Measurements from ENCODE around the gene SLC1A3.

The SLC1A3 gene

DNA sequence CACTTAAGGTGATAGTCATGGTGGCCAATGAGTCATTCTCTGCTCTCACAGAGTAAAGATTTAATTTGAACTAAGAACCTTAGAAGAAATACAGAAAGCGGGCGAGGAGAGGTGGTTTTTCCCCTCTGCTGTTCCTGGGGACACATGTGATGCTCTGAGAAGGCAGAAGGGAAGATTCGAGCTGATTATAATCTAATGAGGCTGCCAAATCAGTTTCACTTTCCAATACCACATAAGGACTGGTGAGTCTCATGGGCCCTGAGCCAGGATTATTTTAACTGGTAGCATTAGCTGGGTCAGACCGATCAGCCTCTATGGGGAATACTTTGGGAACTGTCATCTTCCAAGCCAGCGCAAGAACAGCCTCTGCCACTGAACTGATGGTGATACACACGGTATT is 116.5 kb downstream of the SLC1A3 start:
- peak; percentile 26 for DNase-seq

GRCh38 chr5:36723912-36724311 is 117.5 kb downstream of the SLC1A3 start:
- DNase-seq, result no peak

- peak; percentile 26 for DNase-seq
These were observed 118.3 kb downstream of the SLC1A3 start for GRCh38 chr5:36724467-36725332.

DNA sequence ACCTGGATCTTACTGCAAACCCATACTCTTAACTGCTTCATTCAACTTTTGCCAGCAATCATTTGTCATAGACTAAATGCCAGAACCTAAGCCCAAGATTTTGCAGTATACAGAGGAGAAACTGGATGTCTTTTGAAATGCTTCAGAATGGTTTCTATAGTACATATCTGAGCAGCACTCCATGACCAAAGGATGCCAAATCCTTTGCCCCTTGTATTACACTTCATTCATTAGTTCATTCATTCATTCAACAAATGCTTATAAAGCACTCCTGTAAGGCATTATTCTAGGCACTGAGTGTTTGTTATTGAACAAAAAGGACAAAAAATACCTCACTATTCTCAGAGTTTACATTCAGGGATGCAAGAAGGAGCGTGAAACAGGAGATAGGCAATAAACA is 119.9 kb downstream of the SLC1A3 start:
- no peak for DNase-seq

DNA sequence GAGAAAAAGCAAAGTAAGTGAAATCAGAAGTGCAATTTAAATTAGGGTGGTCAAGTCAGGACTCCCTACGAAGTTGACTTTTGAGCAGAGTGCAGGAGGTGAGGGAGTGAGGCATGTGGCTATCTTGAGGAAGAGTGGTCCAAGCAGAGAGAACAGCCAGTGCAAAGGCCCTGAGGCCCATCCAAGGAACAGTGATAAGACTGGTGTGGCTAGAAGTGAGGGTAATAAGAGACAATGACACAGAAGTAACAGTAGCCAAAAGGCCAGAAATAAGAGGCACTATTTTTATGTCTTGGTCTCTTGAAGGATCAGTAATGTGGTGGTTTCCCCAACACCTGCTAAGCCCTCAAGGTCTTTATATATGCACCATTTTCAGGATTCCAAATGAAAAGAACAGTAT is 120.4 kb downstream of the SLC1A3 start:
- no peak for DNase-seq

GRCh38 chr5:36728697-36729543 is 122.5 kb downstream of the SLC1A3 start:
- DNase-seq, result peak; percentile 62

DNA sequence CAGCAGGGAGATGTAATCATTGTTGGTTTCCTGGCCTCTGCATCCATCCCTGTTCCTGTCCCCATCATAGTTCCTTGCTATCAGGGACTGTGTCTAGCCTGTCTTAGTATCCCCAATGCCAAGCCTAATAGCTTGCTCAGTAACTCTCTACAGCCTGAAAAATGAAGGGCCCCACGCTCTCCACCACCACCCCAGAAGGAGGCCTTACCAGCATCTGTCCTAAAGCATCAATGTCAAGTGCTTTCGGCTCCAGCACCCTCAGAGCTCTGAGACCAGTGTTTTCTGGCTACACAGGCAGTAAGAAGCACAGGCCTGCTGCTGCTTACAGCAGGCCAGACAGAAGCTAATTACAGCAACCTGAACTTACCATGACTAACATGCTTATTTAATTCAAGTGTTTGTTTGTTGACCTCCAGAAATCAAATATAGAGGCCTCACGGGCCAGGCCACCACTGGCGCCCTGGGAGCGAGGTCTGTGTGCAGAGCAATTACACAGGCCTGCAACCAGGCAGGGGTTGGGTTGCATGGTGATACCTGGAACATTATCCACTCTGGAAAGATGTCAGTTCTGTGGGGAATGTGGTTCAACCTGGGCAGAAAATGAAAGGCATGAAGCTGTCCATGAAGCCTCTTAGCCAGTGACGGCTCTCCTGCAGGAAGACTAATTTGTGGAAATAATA is 124.3 kb downstream of the SLC1A3 start:
- DNase-seq, result no peak

DNA sequence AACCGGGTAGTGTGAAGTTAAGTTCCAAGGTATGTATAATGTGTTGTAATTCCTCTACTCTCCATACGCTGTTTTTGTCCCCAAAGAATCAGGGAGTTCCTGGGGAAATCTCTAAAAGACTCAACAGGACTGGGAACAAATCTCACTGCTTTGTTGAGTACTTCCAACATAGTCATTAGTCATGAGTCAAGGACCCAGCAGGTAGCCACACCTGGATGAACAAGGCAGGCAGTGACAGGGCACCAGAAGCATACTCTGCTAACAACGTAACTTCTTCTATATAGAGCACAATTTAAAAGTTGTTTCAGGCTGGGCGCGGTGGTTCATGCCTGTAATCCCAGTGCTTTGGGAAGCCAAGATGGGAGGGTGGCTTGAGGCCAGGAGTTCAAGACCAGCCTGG is 126.8 kb downstream of the SLC1A3 start:
- DNase-seq, result no peak

DNA sequence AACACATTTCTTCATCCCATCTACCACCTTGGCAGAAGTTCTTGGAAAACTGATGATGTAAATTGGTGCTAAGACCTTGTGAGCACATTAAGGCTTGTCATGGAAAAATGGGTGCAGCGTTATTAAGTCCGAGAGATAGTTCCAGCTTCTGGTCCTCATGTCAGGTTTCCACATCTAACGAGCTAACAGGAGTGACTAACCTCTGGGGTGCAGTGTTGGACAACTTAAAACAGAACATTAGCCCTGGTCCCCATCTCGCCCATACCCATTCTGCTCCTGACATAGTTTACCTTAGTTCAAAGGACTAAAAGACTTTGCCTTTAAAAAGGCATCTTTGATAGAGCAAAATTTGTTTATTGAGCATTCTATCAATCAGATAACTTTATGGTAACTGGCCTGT is 128.0 kb downstream of the SLC1A3 start:
- peak; percentile 22 for DNase-seq

DNA sequence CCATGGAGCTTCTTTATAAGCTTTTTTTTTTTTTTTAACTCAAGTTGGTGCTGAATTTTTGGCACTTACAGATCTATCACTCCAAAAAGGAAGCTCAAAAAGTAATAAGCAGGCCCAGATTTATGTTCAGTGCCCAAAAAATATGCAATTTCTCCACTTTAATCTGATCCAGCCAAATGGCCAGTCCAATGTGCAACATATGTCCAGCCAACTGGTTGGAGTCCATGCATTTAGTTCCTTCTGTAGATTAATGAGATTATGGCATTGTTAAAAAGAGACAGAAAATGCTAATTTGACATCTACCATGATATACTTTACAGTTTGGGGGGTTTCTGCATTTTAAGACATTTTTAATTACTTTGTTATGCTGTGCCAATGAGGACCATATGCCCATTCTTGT is 129.5 kb downstream of the SLC1A3 start:
- no peak for DNase-seq
